NCI-H1092 (cell line): Measurements from ENCODE around the gene RCOR3.
A peak's percentile ranks its signal among the peaks of the same experiment; 100 is the strongest.
"Not testable (repeated sequence)": the region's sequence is repeated elsewhere in the genome, so short reads cannot be mapped to it uniquely, and the experiment has no call there.

Source experiments
- DNase-seq: peaks from one replicate; lab custom pipeline; 2025; lab: John Stamatoyannopoulos, UW

The RCOR3 gene

DNA sequence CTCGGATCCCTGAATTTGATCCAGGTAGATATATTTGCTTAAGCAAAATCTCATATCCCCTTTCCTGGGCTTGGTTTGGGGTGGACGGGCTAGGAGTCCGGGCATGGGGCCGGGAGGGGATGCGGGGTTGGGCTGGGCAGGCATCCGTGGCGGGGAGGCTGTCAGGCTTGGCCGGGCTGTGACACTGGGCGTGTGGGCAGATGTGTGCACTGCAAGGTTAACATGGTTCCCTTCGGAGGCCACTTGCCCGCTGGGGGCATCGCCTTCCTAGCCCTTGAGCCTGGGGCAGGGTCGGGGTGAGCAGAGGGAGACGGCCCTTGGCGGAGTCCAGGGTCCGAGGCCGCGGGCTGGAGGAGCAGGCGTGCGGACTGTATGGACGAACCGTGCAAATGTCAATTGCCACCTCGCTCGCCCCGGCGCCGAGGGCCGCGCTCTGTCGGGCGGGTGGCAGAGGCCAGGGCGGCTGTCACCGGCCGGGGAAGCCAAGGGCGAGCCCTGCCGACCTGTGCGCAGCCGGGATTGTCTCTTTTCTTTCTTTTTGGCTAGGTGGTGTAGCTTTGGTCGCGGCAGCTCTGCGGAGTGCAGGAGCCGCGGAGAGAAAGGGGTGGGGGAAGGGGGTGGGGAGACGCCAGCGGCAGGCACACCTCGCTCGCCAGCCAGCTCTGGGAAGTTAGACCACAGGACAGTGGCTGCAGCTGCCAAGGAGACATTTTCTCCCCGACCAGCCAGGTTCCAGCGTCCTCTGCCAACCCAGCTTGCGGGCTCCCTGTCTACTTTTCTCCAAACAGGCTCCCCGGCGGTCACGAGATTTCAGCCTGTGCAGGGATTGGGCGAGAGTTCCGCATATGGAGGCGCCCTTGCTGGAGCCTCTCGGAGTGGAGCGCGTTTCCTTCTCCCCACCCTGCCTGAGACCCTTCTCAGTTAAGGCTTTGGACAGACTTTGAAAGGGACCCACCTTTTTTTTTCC is 1.3 kb downstream of the RCOR3 start:
- peak; percentile 84 for DNase-seq

DNA sequence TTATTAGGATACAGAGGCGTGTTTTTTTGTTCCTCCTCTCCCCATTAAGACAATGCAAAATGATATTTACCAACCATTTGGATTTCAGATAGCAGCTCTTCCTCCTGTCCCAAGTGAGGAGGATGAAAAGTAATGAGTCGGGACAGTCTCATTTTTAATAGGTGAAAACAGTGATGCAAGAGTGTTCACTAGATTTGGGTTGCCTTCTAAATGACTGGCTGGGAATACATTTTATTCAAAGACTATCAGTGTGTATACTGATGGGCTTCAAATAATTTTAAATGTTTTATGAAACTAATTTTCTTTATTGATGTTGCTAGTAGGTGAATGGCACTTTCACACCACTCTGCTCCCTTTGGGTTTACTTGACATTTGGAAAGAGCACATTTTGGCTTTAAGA is 2.1 kb downstream of the RCOR3 start:
- DNase-seq = no peak

DNA sequence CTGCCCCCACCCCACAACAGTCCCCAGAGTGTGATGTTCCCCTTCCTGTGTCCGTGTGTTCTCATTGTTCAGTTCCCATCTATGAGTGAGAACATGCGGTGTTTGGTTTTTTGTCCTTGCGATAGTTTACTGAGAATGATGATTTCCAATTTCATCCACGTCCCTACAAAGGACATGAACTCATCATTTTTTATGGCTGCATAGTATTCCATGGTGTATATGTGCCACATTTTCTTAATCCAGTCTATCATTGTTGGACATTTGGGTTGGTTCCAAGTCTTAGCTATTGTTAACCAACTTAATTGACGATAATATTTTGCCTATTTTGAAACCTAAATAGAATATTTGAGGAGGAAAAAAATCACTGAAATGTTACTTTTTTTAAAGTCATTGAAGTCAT is 3.9 kb downstream of the RCOR3 start:
- DNase-seq = not testable (repeated sequence)

DNA sequence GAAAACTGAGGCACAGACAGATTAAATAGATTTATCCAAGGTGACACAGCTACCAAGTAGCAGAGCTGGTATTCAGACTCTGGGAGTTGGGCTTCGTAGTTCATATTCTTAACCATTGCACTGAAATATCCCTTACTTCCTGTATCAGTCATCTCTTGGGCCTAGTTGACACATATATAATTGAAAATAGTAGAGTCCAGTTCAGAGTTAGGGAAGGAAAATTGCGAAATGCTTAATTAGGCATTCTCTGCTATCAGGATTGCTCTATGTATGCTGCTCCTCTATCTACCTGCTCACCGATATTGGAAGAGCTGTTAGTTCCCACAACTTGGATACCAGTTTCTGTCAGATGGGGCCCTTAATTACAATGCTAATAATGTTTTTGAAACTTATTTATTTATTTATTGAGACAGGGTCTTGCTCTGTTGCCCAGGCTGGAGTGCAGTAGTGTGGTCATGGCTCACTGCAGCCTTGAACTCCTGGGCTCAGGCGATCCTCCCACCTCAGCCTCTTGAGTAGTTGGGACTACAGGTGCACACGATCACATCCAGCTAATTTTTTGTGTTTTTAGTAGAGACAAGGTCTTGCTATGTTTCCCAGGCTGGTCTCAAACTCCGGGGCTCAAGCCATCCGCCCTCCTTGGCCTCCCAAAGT is 8.2 kb downstream of the RCOR3 start:
- no peak for DNase-seq

DNA sequence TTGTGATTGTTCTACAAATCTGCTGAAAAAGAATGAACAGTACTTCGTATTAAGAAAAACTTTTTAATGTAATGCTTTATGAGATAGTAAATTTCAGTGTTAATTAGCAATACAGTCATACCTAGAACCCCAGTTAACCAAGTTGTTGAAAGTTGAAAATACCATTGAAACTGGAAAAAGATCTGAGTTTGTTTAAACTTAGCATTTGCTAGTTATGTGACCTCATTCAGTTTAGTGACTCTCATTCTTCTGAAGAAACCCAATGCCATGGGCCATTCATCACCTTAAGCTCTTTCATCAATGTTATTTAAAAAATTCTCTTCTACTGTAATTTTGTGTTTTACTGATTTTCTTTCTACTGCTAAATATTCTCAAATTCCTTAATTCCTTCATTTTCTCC is 20.2 kb downstream of the RCOR3 start:
- no peak for DNase-seq

DNA sequence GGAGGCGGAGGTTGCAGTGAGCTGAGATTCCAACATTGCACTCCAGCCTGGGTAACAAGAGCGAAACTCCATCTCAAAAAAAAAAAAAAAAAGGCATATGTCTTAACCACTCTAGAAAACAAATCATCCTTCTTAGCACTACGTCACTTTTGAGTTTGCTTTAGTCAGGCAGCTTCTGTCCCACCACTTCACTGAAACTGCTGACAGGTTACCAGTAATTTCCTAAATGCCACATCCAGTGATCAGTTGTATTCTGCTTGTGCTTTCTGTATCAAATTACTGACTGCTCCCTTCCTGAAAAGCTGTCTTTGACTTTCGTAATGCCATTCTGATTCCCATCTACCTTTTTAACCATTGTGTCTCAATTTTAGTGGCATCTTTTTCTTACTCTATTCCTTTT is 21.7 kb downstream of the RCOR3 start:
- DNase-seq = no peak

DNA sequence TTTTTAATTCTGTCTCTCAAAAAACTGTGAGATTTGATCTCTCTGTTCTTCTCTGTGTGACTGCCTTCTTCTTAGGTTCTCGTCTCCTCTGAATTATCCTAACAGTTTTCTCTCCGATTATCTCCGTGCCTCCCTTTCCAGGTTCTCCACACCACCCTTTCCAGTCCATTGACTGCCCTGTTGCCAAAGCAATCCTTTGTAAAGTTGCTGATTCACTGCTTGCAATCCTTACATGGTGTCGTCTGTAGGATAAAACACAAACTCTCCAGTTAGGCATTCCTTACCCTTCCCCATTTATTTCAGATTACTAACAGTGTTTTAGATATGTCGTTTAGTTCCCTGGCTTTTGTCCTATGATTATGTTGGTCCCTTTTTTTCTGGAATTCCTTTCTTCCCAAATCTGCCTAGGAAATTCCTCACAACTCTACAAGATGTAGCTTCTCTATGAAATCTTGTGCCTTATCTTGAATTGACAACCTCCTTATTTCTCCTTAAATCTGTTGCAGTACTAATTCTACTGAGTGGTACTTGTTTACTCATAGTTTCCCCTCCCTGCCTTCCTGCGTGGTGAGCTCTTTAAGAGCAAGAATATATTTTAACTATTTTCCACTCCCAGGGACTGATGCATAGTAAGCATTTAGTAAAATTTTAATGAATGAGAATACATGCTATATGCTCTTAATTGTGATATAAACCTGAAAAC is 22.3 kb downstream of the RCOR3 start:
- no peak for DNase-seq

DNA sequence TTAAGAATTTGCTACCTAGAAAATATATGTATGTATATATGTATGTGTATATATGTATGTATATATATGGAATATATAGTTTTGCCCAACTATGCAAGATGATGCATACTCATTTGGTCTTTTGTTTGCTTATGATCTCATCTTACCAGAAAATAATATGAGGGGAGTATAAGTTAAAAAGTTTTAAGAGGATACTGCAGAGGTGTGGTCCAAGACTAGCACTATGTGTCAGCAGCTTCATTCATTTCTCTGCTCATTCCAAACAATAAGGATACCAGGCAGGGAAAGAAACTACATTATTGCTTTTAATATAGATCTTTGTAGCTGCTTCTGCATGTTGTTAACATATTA is 22.8 kb downstream of the RCOR3 start:
- DNase-seq = no peak

DNA sequence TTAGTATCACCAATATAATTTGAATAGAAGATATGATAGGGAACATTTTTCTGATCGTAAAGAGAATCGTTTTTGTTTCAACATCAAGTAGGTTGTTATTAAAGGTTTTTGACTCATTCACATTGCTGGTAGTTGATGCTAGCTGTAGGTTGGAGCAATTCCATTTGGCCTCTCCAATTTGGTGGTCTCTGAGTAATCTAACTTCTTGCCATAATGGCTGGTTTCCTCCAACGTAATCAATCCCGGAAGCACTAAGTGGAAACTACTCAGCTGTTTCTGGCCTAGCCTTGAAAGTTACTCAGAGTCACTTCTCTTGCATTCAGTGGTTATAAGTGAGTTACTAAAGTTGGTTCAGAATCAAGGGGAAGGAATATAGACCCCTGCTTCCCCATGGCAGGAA is 26.0 kb downstream of the RCOR3 start:
- DNase-seq = no peak

DNA sequence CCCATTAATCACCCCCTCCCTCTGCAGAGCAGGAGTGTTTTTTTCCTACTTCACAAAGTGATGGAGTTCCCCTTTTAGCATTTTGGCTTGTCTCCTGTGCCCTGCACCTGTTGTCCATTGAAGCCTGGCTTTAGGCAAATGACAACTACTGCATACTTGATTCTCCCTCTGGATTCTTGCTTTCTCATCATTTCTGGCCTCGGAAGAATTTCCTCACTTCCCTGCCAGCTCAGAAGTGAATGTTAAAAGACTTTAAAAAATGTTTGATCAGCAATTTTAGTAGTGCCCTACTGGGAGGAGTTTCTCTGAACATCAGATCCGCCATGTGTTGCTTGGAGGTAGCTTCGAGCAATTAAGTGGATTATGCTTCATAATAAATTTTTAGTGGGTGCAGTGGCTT is 28.1 kb downstream of the RCOR3 start:
- no peak for DNase-seq

DNA sequence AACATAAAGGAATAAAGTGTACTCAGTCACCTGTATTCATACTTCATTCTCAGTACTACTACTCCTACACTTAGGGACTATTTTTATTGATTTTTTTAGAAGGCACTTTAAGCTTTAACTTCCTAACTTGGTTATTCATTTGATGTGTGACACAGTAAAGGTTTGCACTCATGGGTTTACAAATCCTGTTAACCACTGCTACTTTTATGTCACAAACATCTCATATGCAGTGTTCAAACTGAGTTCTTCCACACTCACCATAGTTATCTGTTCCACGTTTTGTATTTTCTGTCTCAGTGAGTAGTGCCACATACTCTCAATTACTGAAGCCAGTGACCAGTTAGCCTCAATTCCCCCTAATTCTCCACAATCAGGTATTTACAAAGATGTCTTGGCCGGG is 33.2 kb downstream of the RCOR3 start:
- DNase-seq = no peak

DNA sequence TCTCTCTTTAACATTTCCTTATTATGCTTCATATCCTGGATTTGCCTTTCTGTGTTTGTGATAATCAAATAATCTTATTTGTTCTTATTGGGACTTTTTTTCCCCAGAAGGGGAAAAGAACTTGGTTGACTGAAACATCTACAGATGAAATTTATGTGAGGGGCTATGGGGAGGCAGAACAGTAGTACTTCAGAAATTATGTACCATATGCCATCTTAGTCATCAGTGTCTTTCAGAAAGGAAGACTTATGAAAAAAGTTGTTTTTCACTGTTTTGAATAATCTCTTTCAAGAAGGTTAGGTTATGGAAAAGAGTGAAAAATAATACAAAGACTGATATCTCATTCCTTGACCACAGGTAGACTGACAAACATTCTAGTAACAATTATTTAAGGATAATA is 37.2 kb downstream of the RCOR3 start:
- DNase-seq = no peak

DNA sequence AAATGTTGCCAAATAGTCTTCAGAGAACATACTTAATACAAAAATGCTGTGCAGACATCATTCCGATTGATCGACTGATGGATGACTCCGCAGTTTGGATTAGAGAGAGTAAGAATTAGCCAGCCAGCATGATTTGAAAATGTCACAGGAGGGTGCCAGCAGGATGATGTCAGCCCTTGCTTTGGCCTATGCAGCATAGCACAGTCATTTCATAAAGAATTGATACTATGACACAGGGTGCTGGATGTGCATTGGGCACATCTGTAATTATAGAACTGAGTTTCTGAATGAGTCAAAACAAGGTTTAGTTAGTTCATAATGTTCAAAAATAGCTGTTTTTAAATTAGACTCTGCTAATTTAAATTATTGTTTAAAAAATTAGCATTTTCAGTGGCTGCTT is 45.9 kb downstream of the RCOR3 start:
- DNase-seq = no peak

DNA sequence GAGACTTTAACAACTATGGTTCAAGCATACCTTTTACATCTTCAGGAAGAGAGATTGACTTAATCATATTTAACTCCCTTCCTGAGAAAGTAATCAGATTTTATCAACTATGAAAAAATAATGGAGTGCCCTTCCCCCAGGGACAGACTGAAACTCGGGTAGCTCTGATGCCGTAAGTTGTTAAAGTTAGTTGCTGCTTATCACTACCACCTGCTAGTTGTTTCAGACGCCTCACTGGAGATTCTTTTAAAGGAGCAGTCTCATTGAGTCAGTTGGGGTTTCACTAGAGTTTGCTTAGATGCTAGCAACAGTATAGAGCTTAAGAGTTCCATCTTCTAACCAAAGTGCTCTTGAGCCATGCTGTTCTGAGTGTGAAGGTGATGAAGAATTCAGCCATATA is 50.5 kb downstream of the RCOR3 start:
- DNase-seq = no peak

DNA sequence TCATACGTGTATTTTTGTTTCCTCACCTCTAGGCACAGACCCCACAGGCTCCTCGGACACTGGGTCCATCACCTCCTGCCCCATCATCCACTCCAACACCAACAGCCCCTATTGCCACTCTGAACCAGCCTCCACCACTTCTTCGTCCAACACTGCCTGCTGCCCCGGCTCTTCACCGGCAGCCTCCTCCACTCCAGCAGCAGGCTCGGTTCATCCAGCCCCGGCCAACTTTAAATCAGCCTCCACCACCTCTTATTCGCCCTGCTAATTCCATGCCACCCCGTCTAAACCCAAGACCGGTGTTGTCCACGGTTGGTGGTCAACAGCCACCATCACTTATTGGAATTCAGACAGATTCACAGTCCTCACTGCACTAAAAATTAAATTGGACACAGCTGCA is 54.2 kb downstream of the RCOR3 start:
- no peak for DNase-seq

DNA sequence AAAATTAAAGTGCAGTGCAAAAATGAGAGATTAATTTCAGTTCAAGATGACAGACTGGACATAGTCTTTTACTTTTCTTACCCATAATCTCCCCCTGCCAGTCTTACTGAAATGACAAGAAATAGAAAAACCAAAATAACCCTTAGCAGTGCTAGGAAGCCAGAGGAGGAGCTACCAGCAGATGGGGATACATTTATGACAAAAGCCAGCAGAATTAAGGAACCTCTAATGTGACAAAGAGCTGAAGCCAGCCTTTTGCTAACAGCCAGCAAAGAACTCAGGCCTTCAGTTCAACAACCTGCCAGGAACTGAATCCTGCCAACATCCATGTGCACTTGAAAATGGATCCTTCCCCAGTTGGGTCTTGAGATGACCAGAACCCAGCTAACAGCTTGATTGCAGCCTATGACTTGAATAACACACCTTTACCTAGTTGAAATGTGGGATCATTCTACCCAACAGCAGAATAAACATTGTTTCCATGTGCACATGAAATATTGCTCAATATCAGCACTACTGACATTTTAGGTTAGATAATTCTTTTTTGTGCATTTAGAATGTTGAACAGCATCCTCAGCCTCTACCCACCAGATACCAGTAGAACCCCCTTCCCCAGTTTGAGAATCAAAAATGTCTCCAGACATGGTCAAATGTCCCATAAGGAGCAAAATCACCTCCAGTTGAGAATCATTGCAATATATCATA is 59.6 kb downstream of the RCOR3 start:
- no peak for DNase-seq

DNA sequence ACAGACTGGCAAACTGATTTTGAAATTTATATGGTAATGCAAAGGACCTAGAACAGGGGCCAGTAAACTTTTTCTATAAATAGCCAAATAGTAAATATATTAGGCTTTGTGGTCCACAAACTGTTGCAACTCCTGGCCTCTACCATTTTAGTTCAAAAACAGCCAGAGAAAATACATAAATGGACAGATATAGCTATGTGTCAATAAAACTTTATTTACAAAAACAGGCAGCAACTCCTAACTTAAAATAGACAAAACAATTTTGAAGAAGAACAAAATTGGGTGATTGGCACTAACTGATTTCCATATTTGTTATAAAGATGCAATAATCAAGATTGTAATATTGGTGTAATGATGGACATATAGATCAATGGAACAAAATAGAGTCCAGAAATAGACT is 60.7 kb downstream of the RCOR3 start:
- no peak for DNase-seq

DNA sequence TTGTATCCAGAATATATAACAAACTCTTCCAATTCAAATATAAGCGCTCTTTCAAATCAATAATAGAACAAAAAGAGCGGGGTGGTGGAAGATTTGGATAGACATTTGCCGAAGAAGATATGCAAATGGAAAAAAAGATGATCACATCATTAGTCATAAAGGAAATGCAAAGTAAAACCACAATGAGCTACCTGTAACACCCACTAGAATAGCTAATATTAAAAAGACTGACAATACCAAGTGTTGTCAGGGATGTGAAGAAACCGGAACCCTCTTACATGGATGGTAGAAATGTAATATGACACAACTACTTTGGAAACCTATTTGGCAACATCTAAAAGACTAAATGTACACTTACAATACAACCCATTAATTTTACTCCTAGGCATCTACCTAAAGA is 61.8 kb downstream of the RCOR3 start:
- DNase-seq = no peak

DNA sequence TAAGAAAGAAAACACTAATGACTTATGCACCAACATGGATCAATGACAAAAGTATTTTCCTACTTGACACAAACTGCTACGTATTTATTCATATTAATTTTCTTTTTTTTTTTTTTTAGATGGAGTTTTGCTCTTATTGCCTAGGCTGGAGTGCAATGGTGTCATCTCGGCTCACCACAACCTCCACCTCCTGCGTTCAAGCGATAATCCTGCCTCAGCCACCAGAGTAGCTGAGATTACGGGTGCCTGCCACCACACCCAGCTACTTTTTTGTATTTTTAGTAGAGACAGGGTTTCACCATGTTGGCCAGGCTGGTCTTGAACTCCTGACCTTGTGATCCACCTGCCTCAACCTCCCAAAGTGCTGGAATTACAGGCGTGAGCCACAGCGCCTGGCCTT is 62.5 kb downstream of the RCOR3 start:
- not testable (repeated sequence) for DNase-seq

DNA sequence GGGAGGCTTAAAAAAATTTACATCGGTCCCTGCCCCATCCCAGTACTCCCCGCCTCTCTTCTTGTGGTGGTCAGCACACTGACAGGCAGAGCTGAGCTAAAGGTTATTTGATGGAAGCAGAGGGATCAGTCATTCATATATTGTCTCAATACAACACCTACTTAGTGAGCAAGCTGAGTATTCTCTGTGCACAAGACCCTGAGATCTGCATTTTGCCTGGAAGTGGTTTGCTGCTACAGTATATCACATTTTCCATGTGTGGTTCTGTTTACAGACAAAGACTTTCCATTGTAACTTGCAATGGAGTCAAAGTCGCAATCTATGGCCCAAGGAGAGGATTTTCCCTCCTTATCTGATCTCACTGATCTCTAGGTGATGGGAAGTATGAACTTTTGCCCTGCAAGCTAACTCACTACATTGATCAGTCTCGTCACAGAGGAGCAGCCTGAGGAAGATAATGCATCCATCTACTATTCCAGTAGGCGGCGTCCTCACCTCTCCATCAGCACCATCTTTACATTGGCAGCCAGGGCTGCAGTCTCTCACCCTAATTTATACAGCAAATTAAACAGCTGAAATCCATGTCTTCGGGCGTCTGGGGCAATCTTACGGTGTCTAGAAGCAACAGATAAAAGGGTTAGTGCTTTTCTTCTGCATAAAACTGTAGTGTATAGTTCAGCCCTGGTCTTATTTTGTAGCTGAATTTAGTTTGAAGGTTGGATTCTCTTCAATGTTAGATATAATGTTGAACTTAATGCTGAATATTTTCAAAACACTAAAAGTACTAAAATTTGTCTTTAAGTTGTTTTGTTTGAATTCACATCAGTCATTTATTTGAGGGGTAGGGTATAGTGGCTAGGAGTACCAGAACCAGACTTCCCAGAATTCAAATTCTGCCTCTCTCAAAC is 64.2 kb downstream of the RCOR3 start:
- peak; percentile 48 for DNase-seq
